HCT116 (cell line): Measurements from ENCODE around the gene SEC16B. TPM values are rescaled to one million over a fixed set of nuclear protein-coding genes. Genes with fewer than 3 reads are reported as not detected.

Source experiments
- ATAC-seq: fragments of 200-7000 bp; cut with Tn5 transposase; 2 replicates; pipeline ENCODE4 v1.9.1; 2020; ENCODE audit warnings: mild to moderate bottlenecking, moderate library complexity
- BruUV-seq: library from RNA; stranded (reverse); fragments of 400-500 nt; replicated peaks from 2 replicates; lab custom pipeline; 2021; lab: Mats Ljungman, UMichigan
- CTCF ChIA-PET: fragments of 300-600 bp; sonication (Branson Sonifier 250); formaldehyde crosslinking; loops from one replicate; lab custom pipeline; 2021; ENCODE audit warnings: antibody characterized with exemption; lab: Charles Lee
- POLR2A ChIA-PET: fragments of 300-600, 350-600 bp; sonication (Branson Sonifier 250); formaldehyde crosslinking; loops from one replicate; lab custom pipeline; 2021; ENCODE audit warnings: antibody characterized with exemption; lab: Charles Lee
- RAD21 ChIA-PET, 2 experiments: fragments of 300-600 bp; sonication (Branson Sonifier 250); formaldehyde crosslinking; loops; one replicate each; lab custom pipeline; 2023; ENCODE audit warnings: low total read pairs in 2 of 2; ENCODE audit not compliant: uncharacterized antibody in 2 of 2, unreplicated experiment in 2 of 2, low non-redundant PET in 1 of 2; lab: Charles Lee
- DNase-seq: peaks from one replicate; pipeline ENCODE4 v3.0.0-alpha.2; 2010; ENCODE audit warnings: low read depth, low spot score
- H2AFZ ChIP-seq: fragments of 200-600 bp; shearing (Covaris generic), sonication (generic); 2 replicates; pipeline ENCODE4 v1.6.1; 2017; ENCODE audit warnings: low read depth, mixed run types, mixed read lengths, antibody characterized with exemption, low read length; ENCODE audit not compliant: poor library complexity, severe bottlenecking
- H3K27ac ChIP-seq: 2 replicates; pipeline ENCODE4 v1.5.1; 2012; ENCODE audit warnings: low read depth, low read length
- H3K27me3 ChIP-seq: fragments of 200-600 bp; sonication (generic); 2 replicates; pipeline ENCODE4 v1.6.1; 2016; ENCODE audit warnings: mixed run types, low read length, mixed read lengths; ENCODE audit not compliant: insufficient read depth
- H3K36me3 ChIP-seq, 2 experiments: fragments of 200-500 bp in 1 of 2; fragments of 200-600 bp in 1 of 2; sonication (Bioruptor generic) in 1 of 2; sonication (generic) in 1 of 2; 2 replicates each; pipeline versions ENCODE4 v1.5.1 to v1.6.1; 2014 to 2016; ENCODE audit warnings: low read length in 2 of 2, inconsistent platforms in 1 of 2, mixed read lengths in 1 of 2, mixed run types in 1 of 2; ENCODE audit not compliant: insufficient read depth in 2 of 2, control insufficient read depth in 1 of 2
- H3K4me1 ChIP-seq, 2 experiments: fragments of 200-600 bp in 1 of 2; sonication (generic) in 1 of 2; 2 replicates each; pipeline versions ENCODE4 v1.5.1 to v1.6.1; 2012 to 2017; ENCODE audit warnings: low read length in 2 of 2, inconsistent platforms in 1 of 2, mild to moderate bottlenecking in 1 of 2, mixed read lengths in 1 of 2, mixed run types in 1 of 2, moderate library complexity in 1 of 2; ENCODE audit not compliant: insufficient read depth in 2 of 2, control insufficient read depth in 1 of 2
- H3K4me2 ChIP-seq: fragments of 200-600 bp; sonication (generic); 2 replicates; pipeline ENCODE4 v1.6.1; 2017; ENCODE audit warnings: mixed run types, low read length, mixed read lengths
- H3K4me3 ChIP-seq, 2 experiments: fragments of 200-600 bp in 1 of 2; sonication (generic) in 1 of 2; replicated peaks in 1 of 2; 2 replicates each; pipeline ENCODE4 v1.5.1; 2011 to 2016; ENCODE audit warnings: low read length in 2 of 2, control low read depth in 1 of 2, low read depth in 1 of 2, mild to moderate bottlenecking in 1 of 2, mixed read lengths in 1 of 2, mixed run types in 1 of 2
- H3K79me2 ChIP-seq: fragments of 200-600 bp; sonication (generic); 2 replicates; pipeline ENCODE4 v1.6.1; 2017; ENCODE audit warnings: mild to moderate bottlenecking, mixed run types, low read length, moderate library complexity, mixed read lengths; ENCODE audit not compliant: insufficient read depth
- H3K9ac ChIP-seq: fragments of 200-600 bp; sonication (generic); 2 replicates; pipeline ENCODE4 v1.6.1; 2016; ENCODE audit warnings: low read length, mixed read lengths
- H3K9me2 ChIP-seq: fragments of 200-600 bp; sonication (generic), shearing (Covaris generic); 2 replicates; pipeline ENCODE4 v1.6.1; 2017; ENCODE audit warnings: mixed run types, mild to moderate bottlenecking, moderate library complexity; ENCODE audit not compliant: insufficient read depth
- H3K9me3 ChIP-seq, 2 experiments: fragments of 200-500 bp in 1 of 2; fragments of 200-600 bp in 1 of 2; sonication (Bioruptor generic) in 1 of 2; sonication (generic) in 1 of 2; 2 replicates each; pipeline ENCODE4 v1.6.1; 2014 to 2017; ENCODE audit warnings: low read length in 2 of 2, mixed read lengths in 2 of 2, inconsistent platforms in 1 of 2, low read depth in 1 of 2, mild to moderate bottlenecking in 1 of 2, mixed run types in 1 of 2, moderate library complexity in 1 of 2; ENCODE audit not compliant: control insufficient read depth in 1 of 2, insufficient read depth in 1 of 2
- H4K20me1 ChIP-seq: fragments of 200-600 bp; sonication (generic), shearing (Covaris generic); 2 replicates; pipeline ENCODE4 v1.6.1; 2017; ENCODE audit warnings: mixed run types, mild to moderate bottlenecking, moderate library complexity; ENCODE audit not compliant: insufficient read depth
- RAD21 ChIP-seq: IDR thresholded peaks from 2 replicates; pipeline ENCODE4 v1.6.1; 2012; ENCODE audit warnings: low read depth, mild to moderate bottlenecking
- TCF7L2 ChIP-seq: IDR thresholded peaks from 2 replicates; pipeline ENCODE4 v1.7.0; 2011; ENCODE audit warnings: borderline replicate concordance, inconsistent platforms; ENCODE audit not compliant: insufficient read depth, insufficient read length; ENCODE audit errors: extremely low read depth
- intact Hi-C: fragments of 100-400 bp; cut with micrococcal nuclease; formaldehyde crosslinking; loops from 2 replicates; pipeline ENCODE4 v1.10.0; 2022
- total RNA-seq: library from RNA; stranded (reverse); gene quantifications from one replicate; pipeline ENCODE4 v1.2.1, GENCODE V29; 2021; ENCODE audit not compliant: unreplicated experiment
- TF ChIP-seq, protein P1 (sequence below): IDR thresholded peaks from 2 replicates; pipeline ENCODE4 v1.6.1; 2012; ENCODE audit warnings: low read depth

Gene SEC16B
- total RNA-seq, 1 experiment from 2014 or later, result 1.2 TPM

DNA sequence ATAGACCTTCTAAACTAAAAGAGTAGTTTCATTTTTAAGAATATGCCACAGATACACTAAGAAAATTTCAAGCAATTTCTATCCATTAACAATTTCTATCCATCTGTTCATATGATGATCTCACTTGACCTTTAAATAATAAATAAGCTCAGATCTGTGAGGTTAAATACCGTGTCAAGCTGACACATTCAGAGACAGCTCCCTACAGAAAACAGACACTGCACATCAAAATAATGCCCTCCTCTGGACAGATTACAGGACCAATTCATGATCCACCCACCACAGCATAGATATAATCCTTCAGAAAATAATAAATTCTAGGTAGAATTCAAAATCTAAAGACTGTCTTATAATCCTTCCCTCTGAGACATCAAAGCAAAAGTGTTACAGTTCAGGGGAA, 49.4 kb upstream of the SEC16B start:
- CTCF ChIA-PET, result interaction anchor here (1.7 kb wide), 1 partner anchor 13 kb away, joined by 8 read pairs; no protein-coding TSS in a partner anchor
- Histone ChIP-seq H3K79me2 (no peaks in the 10 kb centered on the region), H3K36me3 (no peaks in the 10 kb centered on the region), H3K4me1 (no peaks in the 10 kb centered on the region), H3K9ac (no peak overlapping the region), H2AFZ (no peak overlapping the region), H3K27me3 (no peaks in the 10 kb centered on the region), H3K9me3 (0 out of 4 replicates have a peak, but pooled peaks cover 0 to 4% of the 10 kb centered on the region in 2 experiments), H3K4me2 (no peak overlapping the region), H3K9me2 (no peaks in the 10 kb centered on the region), H4K20me1 (no peaks in the 10 kb centered on the region), H3K4me3 (no peak overlapping the region), H3K27ac (no peak overlapping the region)
- ATAC-seq (no peak), DNase-seq (no peak)
- RAD21 ChIA-PET, result no interaction called here
- intact Hi-C loops, result no loop called here
- POLR2A ChIA-PET, result no interaction called here
- no peak for TF ChIP-seq RAD21
- TF ChIP-seq, protein P1, sequence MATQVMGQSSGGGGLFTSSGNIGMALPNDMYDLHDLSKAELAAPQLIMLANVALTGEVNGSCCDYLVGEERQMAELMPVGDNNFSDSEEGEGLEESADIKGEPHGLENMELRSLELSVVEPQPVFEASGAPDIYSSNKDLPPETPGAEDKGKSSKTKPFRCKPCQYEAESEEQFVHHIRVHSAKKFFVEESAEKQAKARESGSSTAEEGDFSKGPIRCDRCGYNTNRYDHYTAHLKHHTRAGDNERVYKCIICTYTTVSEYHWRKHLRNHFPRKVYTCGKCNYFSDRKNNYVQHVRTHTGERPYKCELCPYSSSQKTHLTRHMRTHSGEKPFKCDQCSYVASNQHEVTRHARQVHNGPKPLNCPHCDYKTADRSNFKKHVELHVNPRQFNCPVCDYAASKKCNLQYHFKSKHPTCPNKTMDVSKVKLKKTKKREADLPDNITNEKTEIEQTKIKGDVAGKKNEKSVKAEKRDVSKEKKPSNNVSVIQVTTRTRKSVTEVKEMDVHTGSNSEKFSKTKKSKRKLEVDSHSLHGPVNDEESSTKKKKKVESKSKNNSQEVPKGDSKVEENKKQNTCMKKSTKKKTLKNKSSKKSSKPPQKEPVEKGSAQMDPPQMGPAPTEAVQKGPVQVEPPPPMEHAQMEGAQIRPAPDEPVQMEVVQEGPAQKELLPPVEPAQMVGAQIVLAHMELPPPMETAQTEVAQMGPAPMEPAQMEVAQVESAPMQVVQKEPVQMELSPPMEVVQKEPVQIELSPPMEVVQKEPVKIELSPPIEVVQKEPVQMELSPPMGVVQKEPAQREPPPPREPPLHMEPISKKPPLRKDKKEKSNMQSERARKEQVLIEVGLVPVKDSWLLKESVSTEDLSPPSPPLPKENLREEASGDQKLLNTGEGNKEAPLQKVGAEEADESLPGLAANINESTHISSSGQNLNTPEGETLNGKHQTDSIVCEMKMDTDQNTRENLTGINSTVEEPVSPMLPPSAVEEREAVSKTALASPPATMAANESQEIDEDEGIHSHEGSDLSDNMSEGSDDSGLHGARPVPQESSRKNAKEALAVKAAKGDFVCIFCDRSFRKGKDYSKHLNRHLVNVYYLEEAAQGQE, result no peak
- BruUV-seq, result no TSS peak

DNA sequence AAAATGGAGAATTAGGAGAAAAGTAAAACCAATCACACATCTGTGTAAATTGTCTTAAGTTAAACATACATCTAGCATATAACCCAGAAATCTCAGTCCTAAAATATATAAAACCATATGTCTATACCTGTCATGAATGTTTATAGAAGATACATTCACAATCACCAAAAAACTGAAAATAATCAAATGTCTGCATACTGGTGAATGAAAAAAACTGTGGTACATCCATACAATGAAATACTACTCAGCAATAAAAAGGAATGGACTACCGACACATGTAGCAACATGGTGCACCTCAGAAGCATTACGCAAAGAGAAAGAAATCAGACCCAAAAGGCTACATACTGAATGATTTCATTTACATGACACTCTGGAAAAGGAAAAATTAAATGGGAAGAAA, 47.7 kb upstream of the SEC16B start:
- no peak overlapping the region for H3K9ac ChIP-seq
- H3K27ac ChIP-seq, result no peak overlapping the region
- ChIA-PET RAD21 (no interaction called here), POLR2A (no interaction called here)
- 0 out of 4 replicates have a peak, but pooled peaks cover 0 to 4% of the 10 kb centered on the region in 2 experiments for H3K9me3 ChIP-seq
- no peaks in the 10 kb centered on the region for H3K79me2 ChIP-seq
- no peaks in the 10 kb centered on the region for H4K20me1 ChIP-seq
- no peak overlapping the region for H2AFZ ChIP-seq
- intact Hi-C loops, result no loop called here
- BruUV-seq, result no TSS peak
- TF ChIP-seq TCF7L2, result no peak
- TF ChIP-seq, all 23 proteins: peak for 0
- no peak overlapping the region for H3K4me2 ChIP-seq
- no peaks in the 10 kb centered on the region for H3K4me1 ChIP-seq
- no peak for DNase-seq
- H3K36me3 ChIP-seq, result no peaks in the 10 kb centered on the region
- CTCF ChIA-PET, result no interaction called here
- H3K4me3 ChIP-seq, result no peak overlapping the region
- no peaks in the 10 kb centered on the region for H3K27me3 ChIP-seq
- no peak for ATAC-seq
- no peaks in the 10 kb centered on the region for H3K9me2 ChIP-seq
